Measurements from ENCODE around the gene THSD4. TPM values are rescaled to one million over a fixed set of nuclear protein-coding genes. Genes with fewer than 3 reads are reported as not detected.

The THSD4 gene
- polyA plus RNA-seq, 1 experiment = 45.8 TPM

GRCh38 chr15:71385457-71385856, 270.2 kb downstream of the THSD4 start:
- no peak for DNase-seq (ENCODE audit: low read depth, low spot score)
- no peak for TF ChIP-seq CTCF (IDR thresholded peaks at IDR 0.05; ENCODE audit: low read depth, low read length)
- H3K27ac ChIP-seq (ENCODE audit: low read depth, low read length) = no peak overlapping the region
- H3K27me3 ChIP-seq (ENCODE audit: control insufficient read depth, insufficient read depth, low read length) = no peaks in the 10 kb centered on the region
- POLR2A ChIA-PET = no interaction called here
- H3K9me3 ChIP-seq (ENCODE audit: control insufficient read depth, insufficient read depth, low read length) = no peaks in the 10 kb centered on the region
- no peak overlapping the region for H3K4me3 ChIP-seq (ENCODE audit: low read depth, low read length)
- CTCF ChIA-PET = interaction anchor here (0.9 to 2.7 kb wide), 10 partner anchors 11 to 358 kb away, joined by 3 to 28 read pairs (median 6); partner anchors contain the start of gene THSD4

- no peaks in the 10 kb centered on the region for H3K9me3 ChIP-seq (ENCODE audit: control insufficient read depth, insufficient read depth, low read length)
- H3K27ac ChIP-seq (ENCODE audit: low read depth, low read length) = no peak overlapping the region
- H3K27me3 ChIP-seq (ENCODE audit: control insufficient read depth, insufficient read depth, low read length) = no peaks in the 10 kb centered on the region
- ChIA-PET POLR2A (interaction anchor here (0.6 kb wide), 1 partner anchor 100 kb away, joined by 3 read pairs; no protein-coding TSS in a partner anchor), CTCF (interaction anchor here (0.6 to 2.7 kb wide), 23 partner anchors 12 to 451 kb away, joined by 3 to 28 read pairs (median 4); partner anchors contain the start of gene THSD4)
- DNase-seq (ENCODE audit: low read depth, low spot score) = no peak
- H3K4me3 ChIP-seq (ENCODE audit: low read depth, low read length) = no peak overlapping the region
- no peak for TF ChIP-seq CTCF (IDR thresholded peaks at IDR 0.05; ENCODE audit: low read depth, low read length)
These were observed 270.7 kb downstream of the THSD4 start for GRCh38 chr15:71386005-71386404.

GRCh38 chr15:71386448-71387236, 271.4 kb downstream of the THSD4 start:
- ChIA-PET POLR2A (interaction anchor here (0.6 kb wide), 1 partner anchor 99 kb away, joined by 3 read pairs; no protein-coding TSS in a partner anchor), CTCF (interaction anchor here (0.6 to 2.7 kb wide), 27 partner anchors 12 to 450 kb away, joined by 3 to 28 read pairs (median 4); partner anchors contain the start of gene THSD4)
- DNase-seq (ENCODE audit: low read depth, low spot score) = no peak
- Histone ChIP-seq H3K27ac (ENCODE audit: low read depth, low read length) (no peak overlapping the region), H3K27me3 (ENCODE audit: control insufficient read depth, insufficient read depth, low read length) (no peaks in the 10 kb centered on the region), H3K4me3 (ENCODE audit: low read depth, low read length) (no peak overlapping the region), H3K9me3 (ENCODE audit: control insufficient read depth, insufficient read depth, low read length) (no peaks in the 10 kb centered on the region)
- TF ChIP-seq CTCF (IDR thresholded peaks at IDR 0.05; ENCODE audit: low read depth, low read length) = peak; percentile 43

GRCh38 chr15:71387810-71388209, 272.5 kb downstream of the THSD4 start:
- Histone ChIP-seq H3K27ac (ENCODE audit: low read depth, low read length) (peak overlapping the region; percentile 58), H3K9me3 (ENCODE audit: control insufficient read depth, insufficient read depth, low read length) (no peaks in the 10 kb centered on the region), H3K4me3 (ENCODE audit: low read depth, low read length) (no peak overlapping the region), H3K27me3 (ENCODE audit: control insufficient read depth, insufficient read depth, low read length) (no peaks in the 10 kb centered on the region)
- ChIA-PET POLR2A (interaction anchor here (0.6 kb wide), 1 partner anchor 469 kb away, joined by 3 read pairs; no protein-coding TSS in a partner anchor), CTCF (interaction anchor here (0.9 to 2.7 kb wide), 7 partner anchors 11 to 413 kb away, joined by 3 to 28 read pairs (median 6); no protein-coding TSS in a partner anchor)
- no peak for DNase-seq (ENCODE audit: low read depth, low spot score)
- TF ChIP-seq CTCF (IDR thresholded peaks at IDR 0.05; ENCODE audit: low read depth, low read length) = no peak

- no peak for TF ChIP-seq CTCF (IDR thresholded peaks at IDR 0.05; ENCODE audit: low read depth, low read length)
- CTCF ChIA-PET = no interaction called here
These were observed 274.8 kb downstream of the THSD4 start for GRCh38 chr15:71390096-71390495.

More at GRCh38 chr15:71390096-71390495, 274.8 kb downstream of the THSD4 start:
- H3K4me3 ChIP-seq (ENCODE audit: low read depth, low read length) = no peak overlapping the region
- H3K27me3 ChIP-seq (ENCODE audit: control insufficient read depth, insufficient read depth, low read length) = no peaks in the 10 kb centered on the region
- H3K9me3 ChIP-seq (ENCODE audit: control insufficient read depth, insufficient read depth, low read length) = no peaks in the 10 kb centered on the region
- no peak overlapping the region for H3K27ac ChIP-seq (ENCODE audit: low read depth, low read length)
- POLR2A ChIA-PET = no interaction called here
- no peak for DNase-seq (ENCODE audit: low read depth, low spot score)

Data from AG04450 (cell line).